HG03135 (cell line): ENCODE results near the gene THAP12.
"Not testable (repeated sequence)": the region's sequence is repeated elsewhere in the genome, so short reads cannot be mapped to it uniquely, and the experiment has no call there.

Source experiments
- ATAC-seq: cut with Tn5 transposase; IDR thresholded peaks from one replicate; pipeline ENCODE4 v1.9.1; 2021; ENCODE audit warnings: mild to moderate bottlenecking, moderate library complexity; ENCODE audit not compliant: unreplicated experiment

The THAP12 gene, protein sequence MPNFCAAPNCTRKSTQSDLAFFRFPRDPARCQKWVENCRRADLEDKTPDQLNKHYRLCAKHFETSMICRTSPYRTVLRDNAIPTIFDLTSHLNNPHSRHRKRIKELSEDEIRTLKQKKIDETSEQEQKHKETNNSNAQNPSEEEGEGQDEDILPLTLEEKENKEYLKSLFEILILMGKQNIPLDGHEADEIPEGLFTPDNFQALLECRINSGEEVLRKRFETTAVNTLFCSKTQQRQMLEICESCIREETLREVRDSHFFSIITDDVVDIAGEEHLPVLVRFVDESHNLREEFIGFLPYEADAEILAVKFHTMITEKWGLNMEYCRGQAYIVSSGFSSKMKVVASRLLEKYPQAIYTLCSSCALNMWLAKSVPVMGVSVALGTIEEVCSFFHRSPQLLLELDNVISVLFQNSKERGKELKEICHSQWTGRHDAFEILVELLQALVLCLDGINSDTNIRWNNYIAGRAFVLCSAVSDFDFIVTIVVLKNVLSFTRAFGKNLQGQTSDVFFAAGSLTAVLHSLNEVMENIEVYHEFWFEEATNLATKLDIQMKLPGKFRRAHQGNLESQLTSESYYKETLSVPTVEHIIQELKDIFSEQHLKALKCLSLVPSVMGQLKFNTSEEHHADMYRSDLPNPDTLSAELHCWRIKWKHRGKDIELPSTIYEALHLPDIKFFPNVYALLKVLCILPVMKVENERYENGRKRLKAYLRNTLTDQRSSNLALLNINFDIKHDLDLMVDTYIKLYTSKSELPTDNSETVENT

DNA sequence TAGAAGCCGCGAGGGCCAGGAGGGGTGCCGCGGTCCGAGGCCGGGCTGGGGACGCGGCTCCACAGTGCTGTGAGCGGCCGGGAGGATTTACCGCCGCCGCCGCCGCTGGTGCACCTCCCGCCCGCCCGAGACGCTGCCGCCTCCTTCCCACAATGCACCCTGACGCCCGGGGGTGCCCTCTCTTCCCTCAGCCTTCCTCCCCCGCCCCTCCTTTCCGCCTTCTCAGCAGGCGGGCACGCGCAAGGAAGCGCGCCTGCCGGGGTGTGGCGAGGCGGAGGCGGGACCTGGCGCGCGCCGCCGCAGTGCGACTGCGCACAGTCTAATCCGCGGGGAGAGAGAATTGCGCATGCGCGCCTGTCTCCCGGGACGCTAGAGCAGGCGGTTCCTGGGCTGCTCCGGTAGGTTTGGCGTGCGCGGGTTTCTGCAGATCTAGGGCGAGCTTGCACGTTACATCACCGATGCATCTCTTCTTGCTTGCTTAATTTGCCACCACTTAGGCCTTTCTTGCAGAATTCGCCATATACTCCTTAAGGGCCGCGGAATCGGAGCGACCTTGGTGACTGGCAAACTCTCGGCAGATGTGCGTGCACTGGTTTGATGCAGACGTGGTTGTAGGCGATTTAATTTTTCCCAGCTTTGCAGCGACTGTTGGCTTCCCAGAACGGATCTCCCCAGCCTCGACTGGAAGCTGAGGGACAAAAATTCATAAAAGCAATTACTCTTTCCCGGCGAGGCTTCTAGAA is at the start of gene THAP12, which contains the start of gene GVQW3:
Gene THAP12 (minus strand): TSS at position 156 of the 743 bp plus-strand sequence. CDS start 296 bp downstream, outside the sequence.
Gene GVQW3 (plus strand): TSS at position 347 of the 743 bp plus-strand sequence. CDS start 506 bp downstream, outside the sequence.
- ATAC-seq, result peak; percentile 72

DNA sequence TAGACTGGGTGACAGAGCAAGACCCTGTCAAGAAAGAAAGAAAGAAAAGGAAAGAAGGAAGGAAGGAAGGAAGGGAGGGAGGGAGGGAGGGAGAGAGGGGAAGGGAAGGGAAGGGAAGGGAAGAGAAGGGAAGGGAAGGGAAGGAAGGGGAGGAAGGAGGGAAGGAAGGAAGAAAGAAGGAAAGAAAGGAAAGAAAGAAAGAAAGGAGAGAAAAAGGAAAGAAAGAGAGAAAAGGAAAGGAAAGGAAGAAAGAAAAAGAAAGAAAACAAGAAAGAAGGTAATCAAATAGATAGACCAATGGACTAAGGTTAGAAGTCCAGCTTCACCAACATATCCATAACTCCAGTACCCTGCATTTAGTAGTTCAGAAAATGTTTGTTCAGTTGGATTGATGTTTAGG is 45.7 kb upstream of the THAP12 start:
- no peak for ATAC-seq

GRCh38 chr11:76424891-76425290 is 44.0 kb upstream of the THAP12 start:
- ATAC-seq, result no peak

DNA sequence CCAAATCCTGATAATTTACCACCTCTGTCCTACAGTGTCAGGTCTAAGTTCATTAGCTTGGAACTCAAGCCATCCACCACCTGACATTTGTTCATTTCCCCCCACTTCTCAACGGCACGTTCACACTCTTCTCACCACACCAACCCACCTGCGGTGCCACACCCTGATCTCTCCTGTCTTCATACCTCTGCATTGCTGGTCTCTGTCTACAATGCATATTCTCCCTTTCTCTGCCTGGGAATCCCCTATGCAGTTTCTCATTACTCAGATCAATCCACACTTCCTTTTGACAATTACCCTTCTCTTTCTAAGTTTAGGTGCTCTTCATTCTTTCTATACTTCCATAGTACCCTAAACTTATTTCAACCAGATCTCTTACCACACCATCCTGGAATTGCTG is 43.4 kb upstream of the THAP12 start:
- ATAC-seq, result no peak

DNA sequence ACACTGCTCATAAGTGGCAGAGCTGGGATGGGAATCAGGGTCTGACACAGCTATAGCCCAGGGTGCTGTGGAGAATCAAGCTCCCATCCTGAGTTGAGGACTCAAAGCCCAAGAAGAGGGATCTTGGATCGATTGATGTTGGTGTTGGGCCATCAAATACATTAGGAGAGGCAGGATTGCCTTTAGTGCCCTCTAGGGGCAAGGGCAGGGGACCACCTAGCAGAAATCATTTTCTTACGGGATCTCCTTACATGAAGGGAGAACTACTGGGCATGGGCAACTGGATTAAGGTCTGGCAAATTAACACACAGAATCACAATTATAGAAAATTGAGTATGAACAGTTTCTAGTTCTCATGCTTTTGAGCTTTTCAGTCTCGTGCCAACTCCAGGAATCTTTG is 39.0 kb upstream of the THAP12 start:
- no peak for ATAC-seq

GRCh38 chr11:76415073-76415472 is 34.1 kb upstream of the THAP12 start:
- ATAC-seq, result no peak

DNA sequence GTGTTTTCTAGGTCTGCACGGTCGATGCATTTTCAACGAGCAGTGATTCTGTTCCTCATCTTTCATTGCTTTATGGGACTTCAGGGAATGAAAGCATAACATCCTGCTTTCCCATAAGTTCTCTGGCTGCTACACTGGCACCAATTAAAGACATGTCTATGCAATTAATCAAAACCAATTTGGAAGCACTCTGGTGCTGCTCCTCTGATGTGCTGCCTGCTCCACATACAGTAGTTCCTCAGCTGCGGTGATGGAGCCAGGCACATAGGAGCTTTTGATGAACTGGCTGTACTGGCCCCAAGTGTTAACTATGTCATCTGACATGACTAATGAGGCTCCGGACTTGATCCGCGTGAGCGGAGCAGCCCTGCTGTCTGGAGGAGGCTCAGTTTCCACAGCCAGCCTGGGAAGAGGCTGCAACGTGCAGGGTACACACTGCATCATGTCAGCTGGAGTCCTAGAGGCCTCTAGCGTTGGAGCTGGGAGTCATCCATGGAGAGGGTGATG is 30.0 kb upstream of the THAP12 start:
- no peak for ATAC-seq

DNA sequence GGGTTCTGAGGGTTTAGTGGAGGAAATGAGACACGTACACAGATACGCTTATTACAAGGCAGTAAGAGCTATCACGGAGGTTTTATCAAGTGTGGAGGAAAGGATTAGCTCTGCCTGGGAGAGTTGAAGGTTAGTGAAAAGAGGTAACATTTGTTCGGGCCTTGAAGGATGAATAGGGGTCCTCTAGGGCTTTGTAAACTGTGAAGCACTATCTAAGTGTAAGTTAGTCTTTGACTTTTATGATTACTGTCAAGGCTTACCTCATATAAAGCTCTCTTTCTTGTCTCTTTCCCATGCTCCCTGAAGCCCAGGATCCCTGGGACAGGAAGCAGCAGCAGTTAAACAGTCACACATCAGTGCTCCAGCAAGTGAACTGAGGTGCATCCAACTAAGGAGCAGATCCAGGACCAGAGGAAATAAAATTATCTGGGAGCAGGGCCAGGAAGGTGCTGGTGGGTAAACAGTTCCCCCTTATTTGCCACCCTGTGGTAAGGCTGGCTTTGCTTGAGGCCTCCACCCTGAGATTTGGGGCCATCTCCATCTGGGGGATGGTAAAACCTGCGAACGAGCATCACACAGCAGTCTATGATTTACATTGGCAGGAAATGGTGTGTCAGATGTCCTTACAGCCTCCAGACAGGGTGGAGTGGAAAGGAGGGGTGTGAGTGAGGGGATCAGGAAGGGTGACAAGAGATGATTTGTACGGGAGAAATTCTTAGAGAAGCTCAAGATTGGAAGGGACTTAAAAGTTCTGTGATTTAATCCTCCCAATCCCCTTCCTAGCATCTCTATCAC is 27.4 kb upstream of the THAP12 start:
- no peak for ATAC-seq

DNA sequence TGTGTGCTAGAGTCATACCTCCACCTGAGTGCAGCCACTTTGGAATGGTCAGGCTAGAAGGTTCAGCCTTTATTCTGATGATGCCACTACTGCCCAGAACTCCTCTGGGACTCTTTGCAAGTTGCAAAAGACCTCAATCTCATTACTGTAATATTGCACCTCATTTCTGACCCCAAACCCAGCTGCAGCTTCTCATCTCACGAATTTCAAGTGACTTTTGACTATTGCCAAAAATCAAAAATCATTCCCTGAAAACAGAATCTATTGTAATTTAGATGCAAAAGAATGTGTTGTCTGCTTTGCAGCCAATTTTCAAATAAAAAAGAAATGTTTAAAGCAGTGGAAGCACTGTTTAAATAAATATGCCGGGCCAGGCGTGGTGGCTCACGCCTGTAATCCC is 25.4 kb upstream of the THAP12 start:
- no peak for ATAC-seq

- ATAC-seq, result not testable (repeated sequence)
Measured at GRCh38 chr11:76401484-76401883, 20.6 kb upstream of the THAP12 start.

DNA sequence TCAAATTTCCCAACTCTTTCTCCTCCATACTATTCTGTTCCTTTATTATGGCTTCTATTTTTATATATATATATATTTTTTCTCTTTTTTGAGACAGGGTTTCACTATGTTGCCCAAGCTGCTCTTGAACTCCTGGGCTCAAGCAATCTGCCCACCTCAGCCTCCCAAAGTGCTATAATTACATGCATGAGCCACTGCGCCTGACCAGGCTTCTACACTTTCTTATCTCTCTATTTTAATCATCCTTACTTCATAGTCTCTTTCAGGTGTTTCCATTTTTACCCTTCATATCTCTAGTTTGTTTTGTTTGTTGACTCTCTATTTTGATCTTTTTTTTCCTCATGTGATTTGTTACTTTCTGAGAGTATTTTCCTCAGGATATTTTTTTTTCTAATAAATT is 20.0 kb upstream of the THAP12 start:
- ATAC-seq, result no peak

- ATAC-seq, result no peak
Measured at GRCh38 chr11:76397383-76397782, 16.5 kb upstream of the THAP12 start.

GRCh38 chr11:76395296-76395695 is 14.4 kb upstream of the THAP12 start:
- ATAC-seq, result no peak

DNA sequence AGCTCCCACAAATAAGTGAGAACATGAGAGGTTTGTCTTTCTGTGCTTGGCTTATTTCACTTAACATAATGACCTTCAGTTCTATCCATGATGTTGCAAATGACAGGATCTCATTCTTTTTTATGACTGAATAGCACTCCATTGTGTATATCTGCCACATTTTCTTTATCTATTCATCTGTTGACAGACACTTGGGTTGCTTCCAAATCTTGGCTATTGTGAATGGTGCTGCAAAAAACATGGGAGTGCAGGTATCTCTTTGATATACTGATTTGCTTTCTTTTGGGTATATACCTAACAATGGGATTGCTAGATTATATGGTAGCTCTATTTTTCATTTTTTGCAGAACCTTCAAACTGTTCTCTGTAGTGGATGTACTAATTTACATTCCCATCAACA is 13.5 kb upstream of the THAP12 start:
- ATAC-seq, result no peak

- ATAC-seq, result no peak
Measured at GRCh38 chr11:76392870-76393269, 11.9 kb upstream of the THAP12 start.

DNA sequence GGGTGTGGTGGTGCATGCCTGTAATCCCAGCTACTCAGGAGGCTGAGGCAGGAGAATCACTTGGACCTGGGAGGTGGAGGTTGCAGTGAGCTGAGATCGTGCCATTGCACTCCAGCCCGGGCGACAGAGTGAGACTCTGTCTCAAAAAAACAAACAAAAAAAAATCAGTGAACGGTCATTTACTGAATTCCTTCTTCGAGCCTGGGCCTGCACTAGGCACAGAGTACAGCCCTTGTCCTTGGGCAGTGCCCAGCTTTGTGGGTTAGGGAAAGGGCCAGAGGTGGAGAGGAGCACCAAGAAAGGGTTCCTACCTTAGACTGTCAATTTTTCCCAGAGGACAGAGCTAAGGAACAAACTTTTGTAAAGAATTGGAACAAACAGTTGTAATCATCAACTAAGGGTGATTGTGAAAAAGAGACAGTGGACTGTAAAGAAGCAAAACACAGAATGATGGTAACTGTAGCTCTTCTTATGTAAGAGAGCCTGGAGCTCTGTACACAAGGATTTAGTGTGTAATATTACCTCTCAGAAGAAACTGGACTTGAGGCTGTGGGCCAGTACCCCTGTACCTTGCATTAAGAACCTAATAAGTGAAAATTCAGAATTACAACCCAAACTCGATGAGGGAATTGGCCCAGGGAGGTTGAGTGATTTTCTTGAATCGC is 11.0 kb upstream of the THAP12 start:
- no peak for ATAC-seq

- ATAC-seq, result no peak
Measured at GRCh38 chr11:76391021-76391420, 10.1 kb upstream of the THAP12 start.

GRCh38 chr11:76388408-76388807 is 7.5 kb upstream of the THAP12 start:
- no peak for ATAC-seq

GRCh38 chr11:76385903-76386302 is 5.0 kb upstream of the THAP12 start:
- ATAC-seq, result no peak

DNA sequence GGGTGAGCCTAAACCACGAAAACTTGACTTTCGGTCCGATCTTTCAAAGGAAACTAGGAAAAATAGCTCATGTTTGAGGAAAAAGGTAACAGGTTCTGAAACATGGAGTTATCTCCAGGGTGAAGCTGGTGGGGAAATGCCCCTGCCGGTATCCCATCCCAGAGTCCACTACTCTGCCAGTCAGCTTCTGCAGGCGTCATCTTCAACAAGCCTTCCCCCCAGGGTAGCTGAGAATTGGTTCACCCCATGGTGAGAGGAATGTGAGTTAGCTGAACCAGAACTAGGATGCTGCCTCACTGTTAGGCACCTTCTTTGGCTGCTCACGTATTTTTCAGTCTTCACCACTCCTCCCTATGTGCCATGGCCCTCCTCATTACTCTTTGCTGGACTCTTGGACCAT is 1.3 kb upstream of the THAP12 start:
- ATAC-seq, result no peak
